HG02938 (cell line): ENCODE data around the gene RAB3GAP1.
"Not testable (repeated sequence)": the region's sequence is repeated elsewhere in the genome, so short reads cannot be mapped to it uniquely, and the experiment has no call there.

ENCODE experiments used
- ATAC-seq: cut with Tn5 transposase; IDR thresholded peaks from one replicate; pipeline ENCODE4 v1.9.1; 2021; ENCODE audit warnings: mild to moderate bottlenecking, moderate library complexity; ENCODE audit not compliant: unreplicated experiment

The RAB3GAP1 gene

GRCh38 chr2:135099802-135100483, 47.9 kb downstream of the RAB3GAP1 start:
- no peak for ATAC-seq

GRCh38 chr2:135103843-135104242, 51.8 kb downstream of the RAB3GAP1 start:
- ATAC-seq, result no peak

- ATAC-seq, result not testable (repeated sequence)
Measured at GRCh38 chr2:135105513-135106316, 53.6 kb downstream of the RAB3GAP1 start.

DNA sequence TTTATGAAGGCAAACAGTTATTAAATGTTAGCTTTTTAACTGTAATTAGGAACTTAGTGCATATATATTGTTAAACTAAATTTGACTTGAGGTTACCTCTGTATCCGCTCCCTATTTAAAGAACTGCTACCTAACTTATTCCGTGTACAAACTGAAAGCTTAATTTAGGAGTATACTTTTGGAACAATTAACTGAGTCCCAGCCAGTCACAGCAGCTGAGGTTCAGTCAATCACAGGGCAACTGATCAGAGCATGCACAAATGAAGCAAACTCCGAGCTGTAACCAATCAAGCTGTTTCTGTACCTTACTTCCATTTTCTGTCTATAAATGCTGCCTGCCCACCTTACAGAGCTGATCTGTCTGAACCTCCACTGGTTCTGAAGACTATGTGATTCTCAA, 61.2 kb downstream of the RAB3GAP1 start:
- no peak for ATAC-seq

- ATAC-seq, result no peak
Measured at GRCh38 chr2:135119582-135119981, 67.5 kb downstream of the RAB3GAP1 start.

DNA sequence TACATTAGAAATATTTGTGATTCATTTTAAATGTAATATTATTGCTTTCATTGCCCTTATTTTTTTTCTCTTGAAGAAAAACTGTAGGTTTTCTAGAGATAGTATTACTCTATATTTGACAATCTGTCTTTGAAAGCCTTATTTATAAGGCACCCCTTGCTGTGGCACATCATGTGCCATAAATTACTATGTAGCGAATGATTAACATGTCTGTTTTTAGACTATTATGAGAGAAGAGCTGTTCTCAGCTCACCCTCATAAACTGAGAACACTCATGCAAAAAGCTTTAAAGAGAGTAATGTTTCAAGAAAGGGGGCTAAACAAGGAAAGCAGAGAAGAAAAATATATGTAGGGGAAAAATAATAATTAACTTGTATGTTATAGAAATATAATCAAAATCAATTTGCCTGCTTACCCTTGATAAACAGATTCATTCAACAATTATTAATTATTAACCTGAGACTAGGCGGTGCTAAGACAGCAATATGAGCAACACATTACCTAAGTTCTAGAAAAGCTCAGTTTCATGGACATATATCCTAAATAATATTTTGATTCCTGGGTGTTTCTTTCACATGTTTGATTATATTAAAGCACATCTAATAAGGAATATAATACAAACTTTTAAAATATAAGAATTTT, 69.0 kb downstream of the RAB3GAP1 start:
- no peak for ATAC-seq

DNA sequence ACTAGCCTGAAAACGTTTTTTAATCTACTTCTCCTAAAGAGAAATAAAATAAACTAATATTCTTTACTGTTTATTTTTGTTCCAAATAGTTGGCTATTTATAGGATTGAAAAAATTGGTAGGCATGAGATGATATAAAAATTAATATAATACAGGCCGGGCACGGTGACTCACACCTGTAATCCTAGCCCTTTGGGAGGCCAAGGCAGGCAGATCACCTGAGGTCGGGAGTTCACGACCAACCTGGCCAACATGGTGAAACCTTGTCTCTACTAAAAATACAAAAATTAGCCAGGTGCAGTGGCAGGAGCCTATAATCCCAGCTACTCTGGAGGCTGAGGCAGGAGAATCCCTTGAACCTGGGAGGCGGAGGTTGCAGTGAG, 69.6 kb downstream of the RAB3GAP1 start:
- ATAC-seq, result not testable (repeated sequence)

GRCh38 chr2:135124924-135125886, 73.1 kb downstream of the RAB3GAP1 start:
- no peak for ATAC-seq

- ATAC-seq, result no peak
Measured at GRCh38 chr2:135125940-135126339, 73.8 kb downstream of the RAB3GAP1 start.

GRCh38 chr2:135130751-135131150, 78.7 kb downstream of the RAB3GAP1 start:
- no peak for ATAC-seq

DNA sequence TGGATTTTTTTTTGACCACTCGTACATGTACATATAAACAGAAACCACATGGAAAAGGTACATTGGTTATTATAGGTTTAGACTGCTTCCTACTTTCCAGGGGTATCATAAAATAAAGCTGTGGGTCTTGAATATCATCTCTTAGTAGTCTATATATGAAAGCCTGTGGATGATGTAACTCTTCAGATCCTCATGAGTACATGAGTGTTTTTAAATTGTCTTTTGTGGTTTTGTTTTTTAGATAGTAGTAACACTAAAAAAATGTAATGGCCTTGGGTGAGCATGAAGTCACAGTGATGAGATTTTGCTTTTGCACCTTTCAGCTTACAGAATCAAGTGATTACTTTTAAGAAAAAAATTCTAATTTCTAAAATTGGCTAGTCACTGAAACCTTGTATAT, 80.2 kb downstream of the RAB3GAP1 start:
- no peak for ATAC-seq

DNA sequence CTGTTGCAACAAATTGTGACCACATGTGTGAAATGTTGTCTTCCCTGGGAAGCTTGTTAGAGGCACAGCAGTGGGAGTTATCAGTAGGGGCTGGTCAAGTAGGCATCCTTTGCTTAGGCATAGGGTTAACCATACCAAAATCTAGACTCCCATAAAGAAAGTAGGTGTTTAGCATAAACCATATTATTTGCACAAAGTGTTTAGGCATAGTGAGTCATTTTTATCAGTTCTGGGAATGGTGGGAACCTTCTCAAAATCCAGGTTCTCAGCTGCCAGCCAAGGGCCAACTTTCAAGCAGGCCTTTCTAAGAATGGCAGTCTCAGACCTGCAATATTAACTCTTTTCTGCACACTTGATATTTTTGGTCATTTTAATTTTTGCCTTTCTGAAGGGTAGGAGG, 88.5 kb downstream of the RAB3GAP1 start:
- ATAC-seq, result no peak

DNA sequence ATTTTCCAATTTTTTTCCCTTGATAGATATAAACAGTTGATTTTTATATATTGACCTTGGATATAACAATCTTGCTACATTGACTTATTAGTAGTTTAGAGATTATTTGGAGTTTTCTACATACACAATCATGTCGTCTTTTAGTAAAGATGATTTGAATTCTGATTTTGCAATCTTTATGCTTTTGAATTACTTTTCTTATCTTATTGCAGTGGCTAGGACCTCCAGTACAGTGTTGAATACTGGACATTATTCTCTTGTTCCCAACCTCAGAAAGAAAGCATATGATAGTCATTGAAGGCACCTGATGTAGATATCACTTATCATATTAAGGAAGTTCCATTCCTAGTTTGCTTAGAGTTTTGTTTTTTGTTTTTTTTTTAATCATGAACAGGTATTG, 90.2 kb downstream of the RAB3GAP1 start:
- no peak for ATAC-seq

DNA sequence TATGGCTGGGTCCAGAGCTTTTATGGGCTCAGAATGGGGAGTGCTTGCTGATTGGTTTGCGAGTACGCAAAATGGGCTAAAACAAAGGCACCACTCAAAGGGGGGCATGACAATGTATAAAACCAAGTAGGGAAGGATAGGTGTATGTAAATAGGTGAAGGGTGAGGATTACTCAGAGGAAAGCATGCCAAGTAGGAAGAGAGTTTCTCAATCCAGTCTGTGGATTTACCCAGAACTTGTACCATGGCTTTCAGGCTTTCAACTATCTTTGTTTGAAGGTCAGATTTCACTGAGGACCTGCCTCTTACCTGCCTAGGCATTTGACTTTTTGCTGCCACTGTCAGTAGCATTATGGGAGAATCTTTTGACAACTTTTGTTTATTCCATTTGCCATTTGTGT, 92.3 kb downstream of the RAB3GAP1 start:
- no peak for ATAC-seq

DNA sequence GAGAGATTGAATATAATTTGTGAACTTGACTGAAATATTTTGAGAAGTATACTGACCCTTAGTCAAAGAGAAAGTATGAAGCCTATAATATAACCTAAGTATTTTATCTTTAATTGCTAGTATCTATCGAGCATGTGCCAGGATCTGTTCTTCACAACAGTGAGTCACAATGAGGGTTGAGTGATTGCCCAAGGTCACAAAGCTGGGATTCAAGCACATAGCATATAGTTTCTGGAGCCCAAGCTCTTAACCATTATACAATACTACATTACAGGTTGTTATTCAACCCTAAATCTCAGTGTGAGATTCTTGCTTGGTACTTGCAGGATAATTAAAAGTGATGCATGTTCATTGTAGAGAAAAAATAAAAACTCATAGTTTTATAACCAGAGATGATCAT, 97.2 kb downstream of the RAB3GAP1 start:
- no peak for ATAC-seq

GRCh38 chr2:135150725-135151124, 98.6 kb downstream of the RAB3GAP1 start:
- no peak for ATAC-seq

GRCh38 chr2:135151615-135152014, 99.5 kb downstream of the RAB3GAP1 start:
- no peak for ATAC-seq

DNA sequence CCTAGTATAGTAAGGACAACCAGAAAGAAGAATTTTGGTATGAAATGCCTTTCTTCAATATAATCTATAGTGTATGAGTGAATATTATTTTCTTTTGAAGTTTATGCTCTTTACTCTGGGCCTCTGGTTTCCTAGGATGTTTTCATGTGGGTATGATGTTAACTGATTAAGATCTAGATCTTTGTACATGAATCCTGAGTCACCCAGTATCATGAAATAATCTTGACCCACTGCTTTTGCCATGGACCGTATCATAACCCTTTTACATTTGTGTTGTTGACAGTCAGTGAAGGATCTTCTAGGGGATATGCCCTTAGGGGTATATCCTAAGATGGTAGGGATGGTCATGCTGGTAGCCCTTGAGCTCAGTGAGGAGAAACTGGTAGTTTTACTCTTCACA, 100.3 kb downstream of the RAB3GAP1 start:
- ATAC-seq, result no peak

DNA sequence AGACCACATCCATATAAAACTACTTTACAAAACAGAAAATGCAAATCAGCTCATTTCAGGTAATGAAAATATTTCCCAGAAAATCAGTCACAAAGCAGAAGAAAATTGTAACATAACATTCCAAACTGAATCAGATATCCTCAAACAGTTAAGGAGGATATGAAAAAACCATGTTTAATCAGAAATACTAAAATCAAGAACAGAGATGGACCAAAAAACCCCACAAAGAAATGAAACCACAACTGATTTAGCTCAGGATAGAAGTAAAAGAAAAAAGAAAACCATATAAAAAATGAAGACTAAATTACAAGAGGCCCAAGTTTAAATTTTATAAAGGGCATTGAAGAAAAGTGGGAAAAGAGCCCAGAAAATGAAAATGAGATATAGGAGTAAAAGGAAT, 102.9 kb downstream of the RAB3GAP1 start:
- ATAC-seq, result no peak

DNA sequence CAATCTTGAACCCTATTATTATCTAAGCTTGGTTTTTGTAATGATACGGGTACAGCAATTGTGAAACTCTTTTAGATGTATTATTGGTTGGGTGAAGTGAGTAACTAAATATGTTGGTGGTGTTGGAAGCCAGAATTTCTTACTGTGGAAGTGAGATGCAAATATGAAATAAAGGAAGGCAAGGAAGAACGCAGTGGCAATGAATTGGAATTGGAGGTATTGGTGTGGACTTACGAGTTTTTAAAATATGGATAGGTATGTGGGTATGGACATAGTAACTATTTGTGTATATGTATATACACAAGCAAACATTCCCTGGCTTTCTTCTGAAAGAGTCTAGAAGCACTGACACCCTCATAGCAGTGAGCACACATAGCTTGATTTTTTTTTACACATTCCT, 105.8 kb downstream of the RAB3GAP1 start:
- no peak for ATAC-seq

GRCh38 chr2:135159191-135159590, 107.1 kb downstream of the RAB3GAP1 start:
- no peak for ATAC-seq
